IMR-90 (cell line): ENCODE data around the gene ATRX.
"Not testable (repeated sequence)": the region's sequence is repeated elsewhere in the genome, so short reads cannot be mapped to it uniquely, and the experiment has no call there.

Experiments
- CEBPB ChIP-seq: IDR thresholded peaks from 2 replicates; pipeline ENCODE4 v1.6.1; 2012; ENCODE audit warnings: low read depth, low read length, improper control_type of control experiment
- MAFK ChIP-seq: IDR thresholded peaks from 2 replicates; pipeline ENCODE4 v1.6.1; 2012; ENCODE audit warnings: low read depth, low read length, improper control_type of control experiment
- MXI1 ChIP-seq: IDR thresholded peaks from 2 replicates; pipeline ENCODE4 v1.6.1; 2012; ENCODE audit warnings: low read depth, mild to moderate bottlenecking, low read length, moderate library complexity, borderline replicate concordance
- POLR2A ChIP-seq: IDR thresholded peaks from 2 replicates; pipeline ENCODE4 v1.6.1; 2012; ENCODE audit warnings: mild to moderate bottlenecking, low read depth, low read length
- RAD21 ChIP-seq: IDR thresholded peaks from 2 replicates; pipeline ENCODE4 v1.6.1; 2012; ENCODE audit warnings: low read length, improper control_type of control experiment
- TF ChIP-seq, protein P1 (sequence below): conservative IDR thresholded peaks from 2 replicates; pipeline ENCODE4 v1.5.1; 2012; ENCODE audit warnings: mild to moderate bottlenecking, low read depth, low read length, improper control_type of control experiment

DNA sequence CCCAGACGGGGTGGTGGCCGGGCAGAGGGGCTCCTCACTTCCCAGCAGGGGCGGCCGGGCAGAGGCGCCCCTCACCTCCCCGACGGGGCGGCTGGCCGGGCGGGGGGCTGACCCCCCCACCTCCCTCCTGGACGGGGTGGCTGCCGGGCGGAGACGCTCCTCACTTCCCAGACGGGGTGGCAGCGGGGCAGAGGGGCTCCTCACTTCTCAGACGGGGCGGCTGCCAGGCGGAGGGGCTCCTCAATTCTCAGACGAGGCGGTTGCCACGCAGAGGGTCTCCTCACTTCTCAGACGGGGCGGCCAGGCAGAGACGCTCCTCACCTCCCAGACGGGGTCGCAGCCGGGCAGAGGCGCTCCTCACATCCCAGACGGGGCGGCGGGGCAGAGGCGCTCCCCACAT, 19.8 kb downstream of the ATRX start:
- TF ChIP-seq RAD21, POLR2A, MAFK, CEBPB, MXI1: not testable (repeated sequence)
- TF ChIP-seq, protein P1, sequence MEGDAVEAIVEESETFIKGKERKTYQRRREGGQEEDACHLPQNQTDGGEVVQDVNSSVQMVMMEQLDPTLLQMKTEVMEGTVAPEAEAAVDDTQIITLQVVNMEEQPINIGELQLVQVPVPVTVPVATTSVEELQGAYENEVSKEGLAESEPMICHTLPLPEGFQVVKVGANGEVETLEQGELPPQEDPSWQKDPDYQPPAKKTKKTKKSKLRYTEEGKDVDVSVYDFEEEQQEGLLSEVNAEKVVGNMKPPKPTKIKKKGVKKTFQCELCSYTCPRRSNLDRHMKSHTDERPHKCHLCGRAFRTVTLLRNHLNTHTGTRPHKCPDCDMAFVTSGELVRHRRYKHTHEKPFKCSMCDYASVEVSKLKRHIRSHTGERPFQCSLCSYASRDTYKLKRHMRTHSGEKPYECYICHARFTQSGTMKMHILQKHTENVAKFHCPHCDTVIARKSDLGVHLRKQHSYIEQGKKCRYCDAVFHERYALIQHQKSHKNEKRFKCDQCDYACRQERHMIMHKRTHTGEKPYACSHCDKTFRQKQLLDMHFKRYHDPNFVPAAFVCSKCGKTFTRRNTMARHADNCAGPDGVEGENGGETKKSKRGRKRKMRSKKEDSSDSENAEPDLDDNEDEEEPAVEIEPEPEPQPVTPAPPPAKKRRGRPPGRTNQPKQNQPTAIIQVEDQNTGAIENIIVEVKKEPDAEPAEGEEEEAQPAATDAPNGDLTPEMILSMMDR, result not testable (repeated sequence)
